Central memory CD8-positive, alpha-beta T cell (primary cell): ENCODE results near the gene DNAJC5G.

Source experiments
- ATAC-seq: fragments of 150-1000 bp; cut with Tn5 transposase; replicated peaks from 2 replicates; pipeline ENCODE4 v1.10.0; 2022; ENCODE audit warnings: mild to moderate bottlenecking, moderate FRiP score, moderate number of reproducible peaks; ENCODE audit not compliant: poor library complexity, severe bottlenecking; ENCODE audit errors: extremely low read depth
- DNase-seq, 2 donors: peaks; one replicate each; pipeline ENCODE4 v3.0.0; 2021; ENCODE audit warnings: low spot score in 2 of 2
- H3K27ac Mint-ChIP-seq: one replicate; pipeline ENCODE4 v1.8.0; 2022; ENCODE audit warnings: low read depth, mild to moderate bottlenecking, moderate library complexity, mixed read lengths
- H3K27me3 Mint-ChIP-seq: one replicate; pipeline ENCODE4 v1.8.0; 2022; ENCODE audit warnings: mixed read lengths
- H3K36me3 Mint-ChIP-seq: one replicate; pipeline ENCODE4 v1.8.0; 2022; ENCODE audit warnings: mild to moderate bottlenecking, moderate library complexity, mixed read lengths; ENCODE audit not compliant: insufficient read depth
- H3K4me1 Mint-ChIP-seq: one replicate; pipeline ENCODE4 v1.8.0; 2022; ENCODE audit warnings: mixed read lengths
- H3K4me3 Mint-ChIP-seq: one replicate; pipeline ENCODE4 v1.8.0; 2022; ENCODE audit warnings: mild to moderate bottlenecking, moderate library complexity, mixed read lengths
- H3K9me3 Mint-ChIP-seq: one replicate; pipeline ENCODE4 v1.8.0; 2022; ENCODE audit warnings: mixed read lengths

DNAJC5G gene

DNA sequence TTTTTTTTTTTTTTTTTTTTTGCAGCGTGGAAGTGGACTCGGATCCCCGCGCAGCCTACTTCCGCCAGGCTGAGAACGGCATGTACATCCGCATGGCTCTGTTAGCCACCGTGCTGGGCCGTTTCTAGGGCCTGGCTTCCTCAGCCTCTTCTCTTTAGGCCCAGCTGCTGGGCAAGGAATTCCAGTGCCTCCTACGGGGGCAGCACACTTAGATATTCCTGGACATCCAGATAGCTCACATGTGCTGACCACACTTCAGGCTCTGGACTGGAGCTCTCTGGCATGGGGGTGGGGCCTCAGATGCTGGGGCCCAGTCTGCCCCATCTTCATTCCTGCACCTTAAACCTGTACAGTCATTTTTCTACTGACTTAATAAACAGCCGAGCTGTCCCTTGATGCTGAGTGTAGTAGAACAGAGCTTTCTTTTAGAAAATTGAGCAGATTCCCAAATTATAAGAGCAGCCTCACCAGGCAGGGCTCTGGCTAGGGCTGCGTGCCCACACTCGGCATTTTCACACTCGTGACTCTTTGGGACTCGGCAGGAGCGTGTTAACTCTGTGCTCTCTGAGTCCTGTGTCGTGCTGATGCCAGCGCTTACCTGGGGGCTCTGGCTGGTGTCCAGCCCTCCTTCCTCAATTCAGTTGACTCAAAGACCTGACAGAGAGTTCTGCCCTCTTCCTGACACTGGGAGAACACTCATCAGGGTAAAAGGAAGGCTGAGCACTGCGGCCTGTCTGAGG, 31.7 kb upstream of the DNAJC5G start:
- no peak for DNase-seq
- Mint-ChIP-seq H3K36me3 (peaks cover 9% of the 10 kb centered on the region), H3K4me3 (no peak overlapping the region), H3K4me1 (peaks cover 7% of the 10 kb centered on the region), H3K9me3 (no peaks in the 10 kb centered on the region), H3K27me3 (peaks cover 7% of the 10 kb centered on the region), H3K27ac (no peak overlapping the region)
- ATAC-seq = no peak

DNA sequence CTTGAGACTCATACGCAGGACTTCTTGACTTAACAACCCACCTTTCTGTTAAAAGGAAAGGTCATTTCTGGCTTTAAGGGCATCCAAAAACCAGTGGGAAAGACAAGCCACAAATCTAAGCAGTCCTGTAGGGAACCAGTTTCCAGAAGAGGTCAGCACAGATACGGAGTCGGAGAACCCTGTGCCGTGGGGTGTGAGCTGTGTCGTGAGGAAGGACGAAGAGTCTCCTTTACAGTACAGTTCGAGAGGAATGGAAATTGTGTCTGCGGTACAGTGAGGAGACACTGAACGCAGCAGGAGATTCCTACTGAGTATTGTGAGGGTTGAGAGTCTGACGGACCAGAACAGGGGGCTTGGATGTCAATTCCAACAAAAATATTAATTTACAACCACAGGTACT, 30.1 kb upstream of the DNAJC5G start:
- Mint-ChIP-seq H3K36me3 (peaks cover 9% of the 10 kb centered on the region), H3K9me3 (no peaks in the 10 kb centered on the region), H3K4me1 (peaks cover 7% of the 10 kb centered on the region), H3K4me3 (no peak overlapping the region), H3K27ac (no peak overlapping the region), H3K27me3 (peaks cover 9% of the 10 kb centered on the region)
- no peak for DNase-seq
- no peak for ATAC-seq

DNA sequence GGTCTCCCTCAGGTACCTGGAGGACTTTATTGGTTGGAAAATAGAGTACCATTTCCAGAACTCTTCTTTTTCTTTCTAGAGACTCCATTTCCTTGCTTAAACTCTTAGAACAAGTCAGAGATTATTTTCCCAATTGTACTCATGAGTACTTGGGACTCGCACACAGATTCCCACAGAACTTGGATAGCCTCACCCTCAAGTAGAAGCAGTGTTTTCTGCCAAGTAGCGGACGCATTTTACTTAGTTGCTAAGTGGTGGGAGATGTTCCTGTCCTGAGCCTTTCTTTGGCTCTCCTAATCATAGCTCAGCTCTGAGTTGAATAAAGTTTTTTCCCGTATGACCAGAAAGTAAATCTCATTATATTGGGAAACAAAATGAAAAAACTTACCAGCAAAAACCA, 29.6 kb upstream of the DNAJC5G start:
- peaks cover 12% of the 10 kb centered on the region for H3K27me3 Mint-ChIP-seq
- no peak overlapping the region for H3K4me3 Mint-ChIP-seq
- peaks cover 7% of the 10 kb centered on the region for H3K4me1 Mint-ChIP-seq
- H3K9me3 Mint-ChIP-seq = no peaks in the 10 kb centered on the region
- peaks cover 9% of the 10 kb centered on the region for H3K36me3 Mint-ChIP-seq
- DNase-seq = no peak
- no peak overlapping the region for H3K27ac Mint-ChIP-seq
- ATAC-seq = no peak

DNA sequence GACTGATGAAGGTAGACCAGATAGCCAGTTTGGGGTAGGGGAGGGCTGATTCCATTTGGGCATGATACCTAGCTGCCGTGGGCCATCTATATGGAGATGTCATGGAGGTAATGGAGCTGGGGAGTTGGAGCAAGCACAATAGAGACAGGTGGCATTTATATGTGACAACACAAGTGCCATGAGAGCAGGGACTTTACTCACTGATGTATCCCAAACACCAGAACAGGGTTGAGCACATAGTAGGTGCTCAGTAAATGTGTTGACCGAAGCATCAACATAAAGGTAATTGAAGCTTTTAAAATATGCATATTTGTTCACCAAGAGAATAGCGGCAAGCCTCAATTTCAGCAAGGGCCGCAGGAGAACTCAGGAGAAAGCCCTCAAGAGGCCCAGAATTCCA, 27.3 kb upstream of the DNAJC5G start:
- ATAC-seq = no peak
- H3K9me3 Mint-ChIP-seq = no peaks in the 10 kb centered on the region
- H3K4me3 Mint-ChIP-seq = no peak overlapping the region
- no peaks in the 10 kb centered on the region for H3K4me1 Mint-ChIP-seq
- peaks cover 3% of the 10 kb centered on the region for H3K36me3 Mint-ChIP-seq
- no peak for DNase-seq
- H3K27me3 Mint-ChIP-seq = peaks cover 27% of the 10 kb centered on the region
- no peak overlapping the region for H3K27ac Mint-ChIP-seq

- Mint-ChIP-seq H3K4me1 (no peaks in the 10 kb centered on the region), H3K36me3 (no peaks in the 10 kb centered on the region), H3K9me3 (no peaks in the 10 kb centered on the region), H3K27ac (no peak overlapping the region), H3K4me3 (no peak overlapping the region), H3K27me3 (peaks cover 30% of the 10 kb centered on the region)
- ATAC-seq (no peak), DNase-seq (no peak)
Measured at GRCh38 chr2:27249159-27249890, 25.9 kb upstream of the DNAJC5G start.

- no peaks in the 10 kb centered on the region for H3K4me1 Mint-ChIP-seq
- no peaks in the 10 kb centered on the region for H3K9me3 Mint-ChIP-seq
- no peaks in the 10 kb centered on the region for H3K36me3 Mint-ChIP-seq
- no peak overlapping the region for H3K27ac Mint-ChIP-seq
- no peak for ATAC-seq
- peaks cover 37% of the 10 kb centered on the region for H3K27me3 Mint-ChIP-seq
- H3K4me3 Mint-ChIP-seq = no peak overlapping the region
- peak in 1 of 2 donors; percentile 27 for DNase-seq
Measured at GRCh38 chr2:27249891-27250651, 25.2 kb upstream of the DNAJC5G start.

DNA sequence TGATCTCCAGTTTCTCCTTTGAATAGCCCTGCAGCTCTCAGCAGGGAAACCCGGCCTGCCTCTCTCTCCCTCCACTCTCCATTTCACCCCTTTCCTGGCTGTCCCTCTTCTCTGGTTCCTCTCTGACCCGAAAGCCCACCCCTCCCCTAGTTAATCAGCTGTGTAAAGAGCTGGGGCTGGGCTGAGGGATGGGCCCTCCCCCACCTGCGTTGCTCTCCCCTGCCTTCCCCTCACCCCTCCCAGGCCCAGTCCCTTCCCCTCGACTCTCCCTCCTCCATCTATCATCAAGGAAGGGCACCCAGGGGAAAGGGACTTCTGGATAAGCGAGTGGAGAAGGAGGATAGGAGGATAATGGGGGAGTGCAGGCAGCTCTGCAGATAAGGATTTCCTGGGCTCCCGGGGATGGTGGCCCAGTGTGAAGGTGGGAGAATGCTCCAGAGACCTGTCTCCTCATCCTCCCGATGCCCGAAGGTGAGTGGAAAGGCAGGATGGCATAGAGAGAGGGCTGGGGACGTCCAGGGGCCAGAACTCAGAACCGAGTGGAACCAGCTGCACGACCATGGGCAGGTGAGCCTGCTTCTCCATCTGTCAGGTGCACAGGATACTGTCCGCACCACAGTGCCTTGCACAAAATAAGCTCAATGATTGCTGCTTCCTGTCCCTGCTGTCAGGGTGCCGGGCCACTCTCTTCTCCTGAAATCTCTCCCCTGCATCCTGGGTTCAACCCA, 24.4 kb upstream of the DNAJC5G start:
- Mint-ChIP-seq H3K27me3 (peaks cover 44% of the 10 kb centered on the region), H3K36me3 (no peaks in the 10 kb centered on the region), H3K9me3 (no peaks in the 10 kb centered on the region), H3K4me3 (no peak overlapping the region), H3K4me1 (no peaks in the 10 kb centered on the region), H3K27ac (no peak overlapping the region)
- DNase-seq (no peak), ATAC-seq (no peak)

- no peaks in the 10 kb centered on the region for H3K4me1 Mint-ChIP-seq
- H3K36me3 Mint-ChIP-seq = no peaks in the 10 kb centered on the region
- no peaks in the 10 kb centered on the region for H3K9me3 Mint-ChIP-seq
- DNase-seq (no peak), ATAC-seq (no peak)
- H3K27me3 Mint-ChIP-seq = peaks cover 53% of the 10 kb centered on the region
- no peak overlapping the region for H3K27ac Mint-ChIP-seq
- no peak overlapping the region for H3K4me3 Mint-ChIP-seq
Measured at GRCh38 chr2:27251766-27252165, 23.5 kb upstream of the DNAJC5G start.

GRCh38 chr2:27255187-27255586, 20.0 kb upstream of the DNAJC5G start:
- ATAC-seq (no peak), DNase-seq (no peak)
- Mint-ChIP-seq H3K9me3 (no peaks in the 10 kb centered on the region), H3K4me3 (no peak overlapping the region), H3K27ac (no peak overlapping the region), H3K36me3 (no peaks in the 10 kb centered on the region), H3K4me1 (no peaks in the 10 kb centered on the region), H3K27me3 (peaks cover 78% of the 10 kb centered on the region)

- Mint-ChIP-seq H3K27ac (no peak overlapping the region), H3K4me1 (no peaks in the 10 kb centered on the region), H3K4me3 (no peak overlapping the region), H3K27me3 (peaks cover 80% of the 10 kb centered on the region), H3K9me3 (no peaks in the 10 kb centered on the region), H3K36me3 (no peaks in the 10 kb centered on the region)
- ATAC-seq (no peak), DNase-seq (no peak)
Measured at GRCh38 chr2:27255660-27256059, 19.6 kb upstream of the DNAJC5G start.

- H3K4me3 Mint-ChIP-seq = no peak overlapping the region
- no peak for ATAC-seq
Measured at GRCh38 chr2:27256855-27257454, 18.3 kb upstream of the DNAJC5G start.

DNA sequence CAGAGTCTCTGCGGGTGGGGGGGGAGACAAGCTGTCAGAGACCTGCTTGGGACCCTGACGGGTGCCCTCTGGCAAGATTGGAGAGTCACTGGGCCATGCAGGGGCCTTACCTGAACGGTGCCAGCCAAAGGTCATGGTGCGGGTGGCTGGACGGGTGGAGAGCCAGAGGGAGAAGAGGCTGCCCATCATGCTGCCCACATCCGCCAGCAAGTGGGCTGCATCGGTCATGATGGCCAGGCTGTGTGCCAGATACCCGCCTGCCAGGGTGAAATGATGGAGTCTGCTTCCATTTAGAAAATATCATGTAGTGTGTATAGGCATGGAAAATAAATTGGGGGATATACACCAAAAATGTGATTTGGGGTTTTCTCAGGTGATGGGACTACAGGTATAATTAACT, 17.2 kb upstream of the DNAJC5G start:
- Mint-ChIP-seq H3K27ac (no peak overlapping the region), H3K4me1 (peaks cover 12% of the 10 kb centered on the region), H3K4me3 (no peak overlapping the region), H3K27me3 (peaks cover 83% of the 10 kb centered on the region), H3K9me3 (no peaks in the 10 kb centered on the region), H3K36me3 (no peaks in the 10 kb centered on the region)
- DNase-seq = no peak
- no peak for ATAC-seq

More at GRCh38 chr2:27256855-27257454, 18.3 kb upstream of the DNAJC5G start:
- H3K27me3 Mint-ChIP-seq = peaks cover 80% of the 10 kb centered on the region
- H3K27ac Mint-ChIP-seq = no peak overlapping the region
- no peaks in the 10 kb centered on the region for H3K9me3 Mint-ChIP-seq
- peaks cover 10% of the 10 kb centered on the region for H3K4me1 Mint-ChIP-seq
- H3K36me3 Mint-ChIP-seq = no peaks in the 10 kb centered on the region
- DNase-seq = no peak
